Daoy (cell line): Measurements from ENCODE around the gene HGS. TPM values are rescaled to one million over a fixed set of nuclear protein-coding genes. Genes with fewer than 3 reads are reported as not detected.
"Not testable (repeated sequence)": the region's sequence is repeated elsewhere in the genome, so short reads cannot be mapped to it uniquely, and the experiment has no call there.

Experiments used
- DNase-seq: peaks from one replicate; pipeline ENCODE4 v3.0.0-alpha.2; 2015; ENCODE audit warnings: low read depth
- total RNA-seq: library from RNA; depleted of rRNA; stranded (reverse); fragments of >200 nt; shearing (Covaris generic); gene quantifications from 2 replicates; pipeline ENCODE4 v1.2.3, GENCODE V29; 2014

The HGS gene
- total RNA-seq, 1 experiment from 2014 or later, result 187 TPM

- DNase-seq, result no peak
These were observed 28.3 kb upstream of the HGS start for GRCh38 chr17:81655378-81656117.

- DNase-seq, result no peak
These were observed 27.6 kb upstream of the HGS start, which contains the start of gene PDE6G for GRCh38 chr17:81656118-81656743. TSS of gene PDE6G (minus strand) at chr17:81656542. CDS start at chr17:81653305, 3,237 bp downstream.

- no peak for DNase-seq
These were observed 27.0 kb upstream of the HGS start for GRCh38 chr17:81656835-81657234.

GRCh38 chr17:81659038-81659437 lies 24.8 kb upstream of the HGS start:
- DNase-seq, result no peak

- DNase-seq, result no peak
These were observed 23.4 kb upstream of the HGS start for GRCh38 chr17:81660441-81660840.

- no peak for DNase-seq
These were observed 21.8 kb upstream of the HGS start for GRCh38 chr17:81662002-81662401.

- peak; percentile 46 for DNase-seq
These were observed 19.8 kb upstream of the HGS start for GRCh38 chr17:81664051-81664470.

- DNase-seq, result peak; percentile 52
These were observed 18.4 kb upstream of the HGS start for GRCh38 chr17:81665205-81666091.

GRCh38 chr17:81666092-81666341 lies 17.8 kb upstream of the HGS start:
- no peak for DNase-seq

GRCh38 chr17:81666342-81667191 lies 17.2 kb upstream of the HGS start, which contains the start of the genes CCDC137 and OXLD1:
TSS of gene CCDC137 (plus strand) at chr17:81666737. CDS start at chr17:81666767, 30 bp downstream.
TSS of gene OXLD1 (minus strand) at chr17:81666605. CDS start at chr17:81666577, 28 bp downstream.
- peak; percentile 99 for DNase-seq

GRCh38 chr17:81667754-81668153 lies 16.1 kb upstream of the HGS start:
- DNase-seq, result peak; percentile 32

GRCh38 chr17:81672504-81672903 lies 11.3 kb upstream of the HGS start:
- no peak for DNase-seq

GRCh38 chr17:81672954-81673353 lies 10.9 kb upstream of the HGS start:
- no peak for DNase-seq

GRCh38 chr17:81673561-81674258 lies 10.1 kb upstream of the HGS start:
- no peak for DNase-seq

GRCh38 chr17:81675515-81676221 lies 8.1 kb upstream of the HGS start:
- not testable (repeated sequence) for DNase-seq

GRCh38 chr17:81676906-81677305 lies 6.9 kb upstream of the HGS start:
- no peak for DNase-seq

GRCh38 chr17:81680150-81680549 lies 3.7 kb upstream of the HGS start:
- DNase-seq, result no peak

GRCh38 chr17:81681672-81682071 lies 2.1 kb upstream of the HGS start:
- DNase-seq, result no peak

GRCh38 chr17:81682565-81683207 lies 1.1 kb upstream of the HGS start:
- no peak for DNase-seq

GRCh38 chr17:81683208-81683583 lies 615 bp upstream of the HGS start:
- peak; percentile 41 for DNase-seq
